ENCODE data around the gene SMCHD1. TPM values are rescaled to one million over a fixed set of nuclear protein-coding genes. Genes with fewer than 3 reads are reported as not detected.
"Not testable (repeated sequence)": the region's sequence is repeated elsewhere in the genome, so short reads cannot be mapped to it uniquely, and the experiment has no call there.

Gene SMCHD1
- total RNA-seq, 1 experiment from 2014 or later = 180 TPM

GRCh38 chr18:2846636-2847316 is 191.2 kb downstream of the SMCHD1 start, which contains the start of gene EMILIN2:
Gene EMILIN2 (plus strand): TSS chr18:2847006. CDS start chr18:2847189, 183 bp downstream.
- Histone ChIP-seq H3K9me3 (ENCODE audit: low read length) (no peaks in the 10 kb centered on the region), H3K4me1 (ENCODE audit: low read length) (peaks cover 45% of the 10 kb centered on the region), H3K27ac (ENCODE audit: low read length) (no peak within 1 kb of the TSS), H3K9me2 (replicated peaks; ENCODE audit: insufficient read depth, low read length) (no peaks in the 10 kb centered on the region), H4K20me1 (ENCODE audit: insufficient read depth, low read depth, low read length) (no peaks in the 10 kb centered on the region), H3K9ac (ENCODE audit: low read length) (peak within 1 kb of the TSS; percentile 59), H2AFZ (ENCODE audit: low read length) (peak within 1 kb of the TSS; percentile 96), H3K4me2 (ENCODE audit: low read depth, low read length, poor library complexity, severe bottlenecking) (peak within 1 kb of the TSS; percentile 82), H3K4me3 (ENCODE audit: low read length) (peak within 1 kb of the TSS; percentile 63), H3K27me3 (ENCODE audit: low read length) (peaks cover 7% of the 10 kb centered on the region; the same call in 1 of the 2 replicates), H3K36me3 (ENCODE audit: insufficient read depth, low read length) (no peaks in the 10 kb centered on the region), H3K79me2 (ENCODE audit: low read length) (no peaks in the 10 kb centered on the region)
- peak; percentile 86 for DNase-seq

DNA sequence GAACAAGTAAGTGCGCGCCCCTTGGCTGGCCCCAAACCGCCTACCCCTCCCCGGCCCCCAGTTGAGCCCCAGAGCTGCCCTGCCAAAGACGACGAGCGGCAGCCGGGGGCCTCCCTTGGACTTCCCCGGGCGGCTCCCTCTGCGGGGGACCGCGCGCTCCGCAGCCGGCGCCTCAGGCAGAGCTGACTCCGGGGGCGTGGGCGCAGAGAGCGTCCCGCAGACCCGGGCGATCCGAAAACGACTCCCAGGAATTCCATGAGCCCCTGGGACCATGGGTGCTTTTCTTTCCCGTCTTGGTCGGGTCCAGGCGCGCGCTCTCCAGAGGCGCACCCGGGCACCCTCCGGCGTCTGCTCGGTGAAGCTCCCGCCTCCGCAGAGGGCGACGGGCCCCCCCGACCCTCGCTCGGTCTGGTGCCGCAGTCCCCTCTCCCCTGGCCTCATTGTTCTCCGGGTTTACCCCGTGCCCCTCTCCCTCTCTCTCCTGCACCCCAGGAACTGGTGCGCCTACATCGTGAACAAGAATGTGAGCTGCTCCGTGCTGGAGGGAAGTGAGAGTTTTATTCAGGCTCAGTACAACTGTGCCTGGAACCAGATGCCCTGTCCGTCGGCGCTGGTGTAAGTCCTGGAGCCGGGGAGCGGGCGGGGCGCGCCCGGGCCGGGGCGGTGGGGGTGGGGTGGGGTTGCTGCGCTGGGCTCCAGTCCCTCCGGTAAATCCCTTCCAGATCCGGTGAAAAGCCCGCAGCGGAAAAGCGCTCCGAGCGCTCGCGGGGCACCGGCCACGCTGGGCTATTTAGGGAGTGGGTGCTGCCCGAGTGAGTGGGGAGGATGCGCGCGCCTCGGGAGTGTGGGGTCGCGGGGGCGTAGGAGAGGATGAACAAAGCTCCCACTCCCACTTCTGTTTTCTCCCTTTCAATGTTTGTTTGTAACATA is 192.1 kb downstream of the SMCHD1 start:
- Histone ChIP-seq H3K9me2 (replicated peaks; ENCODE audit: insufficient read depth, low read length) (no peaks in the 10 kb centered on the region), H3K27ac (ENCODE audit: low read length) (no peak overlapping the region), H2AFZ (ENCODE audit: low read length) (peak overlapping the region; percentile 27; the same call in 1 of the 2 replicates), H3K9ac (ENCODE audit: low read length) (peak overlapping the region; percentile 59), H4K20me1 (ENCODE audit: insufficient read depth, low read depth, low read length) (no peaks in the 10 kb centered on the region), H3K9me3 (ENCODE audit: low read length) (no peaks in the 10 kb centered on the region), H3K27me3 (ENCODE audit: low read length) (peaks cover 7% of the 10 kb centered on the region; the same call in 1 of the 2 replicates), H3K4me2 (ENCODE audit: low read depth, low read length, poor library complexity, severe bottlenecking) (peak overlapping the region; percentile 70), H3K4me1 (ENCODE audit: low read length) (peaks cover 45% of the 10 kb centered on the region), H3K36me3 (ENCODE audit: insufficient read depth, low read length) (no peaks in the 10 kb centered on the region), H3K79me2 (ENCODE audit: low read length) (no peaks in the 10 kb centered on the region), H3K4me3 (ENCODE audit: low read length) (peak overlapping the region; percentile 53)
- DNase-seq = peak; percentile 48

- Histone ChIP-seq H3K4me2 (ENCODE audit: low read depth, low read length, poor library complexity, severe bottlenecking) (peak overlapping the region; percentile 70), H3K9me3 (ENCODE audit: low read length) (no peaks in the 10 kb centered on the region), H3K27me3 (ENCODE audit: low read length) (peaks cover 7% of the 10 kb centered on the region; the same call in 1 of the 2 replicates), H3K4me1 (ENCODE audit: low read length) (peaks cover 38% of the 10 kb centered on the region), H3K9ac (ENCODE audit: low read length) (no peak overlapping the region), H3K9me2 (replicated peaks; ENCODE audit: insufficient read depth, low read length) (no peaks in the 10 kb centered on the region), H3K4me3 (ENCODE audit: low read length) (peak overlapping the region; percentile 53), H2AFZ (ENCODE audit: low read length) (no peak overlapping the region), H3K79me2 (ENCODE audit: low read length) (no peaks in the 10 kb centered on the region), H4K20me1 (ENCODE audit: insufficient read depth, low read depth, low read length) (no peaks in the 10 kb centered on the region), H3K27ac (ENCODE audit: low read length) (no peak overlapping the region), H3K36me3 (ENCODE audit: insufficient read depth, low read length) (no peaks in the 10 kb centered on the region)
- DNase-seq = peak; percentile 53
These were observed 193.0 kb downstream of the SMCHD1 start for GRCh38 chr18:2848247-2849246.

DNA sequence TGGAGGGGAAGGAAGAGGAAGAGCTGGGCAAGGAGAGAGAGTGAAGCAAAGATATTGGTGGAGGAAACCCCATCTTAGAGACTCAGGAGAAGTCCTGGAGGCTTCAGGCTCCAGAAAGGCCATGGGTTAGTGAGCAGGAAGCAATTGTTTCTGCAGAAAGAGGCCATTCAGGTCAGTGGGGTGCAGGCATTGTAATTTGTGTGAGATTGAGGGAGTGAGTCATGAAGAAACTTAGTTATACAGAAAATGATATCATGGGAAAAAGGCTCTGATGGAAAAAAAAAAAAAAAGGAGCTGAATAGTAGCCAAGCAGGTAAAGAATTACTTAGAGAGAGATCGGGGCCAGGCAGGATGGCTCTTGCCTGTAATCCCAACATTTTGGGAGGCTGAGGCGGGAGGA is 195.3 kb downstream of the SMCHD1 start:
- Histone ChIP-seq H3K9ac (ENCODE audit: low read length) (no peak overlapping the region), H3K9me2 (replicated peaks; ENCODE audit: insufficient read depth, low read length) (no peaks in the 10 kb centered on the region), H3K36me3 (ENCODE audit: insufficient read depth, low read length) (no peaks in the 10 kb centered on the region), H3K4me2 (ENCODE audit: low read depth, low read length, poor library complexity, severe bottlenecking) (no peak overlapping the region), H2AFZ (ENCODE audit: low read length) (no peak overlapping the region), H3K9me3 (ENCODE audit: low read length) (no peaks in the 10 kb centered on the region), H3K27ac (ENCODE audit: low read length) (no peak overlapping the region), H3K4me3 (ENCODE audit: low read length) (no peak overlapping the region), H3K4me1 (ENCODE audit: low read length) (peaks cover 27% of the 10 kb centered on the region), H4K20me1 (ENCODE audit: insufficient read depth, low read depth, low read length) (no peaks in the 10 kb centered on the region), H3K27me3 (ENCODE audit: low read length) (peaks cover 5% of the 10 kb centered on the region; the same call in 1 of the 2 replicates), H3K79me2 (ENCODE audit: low read length) (no peaks in the 10 kb centered on the region)
- no peak for DNase-seq

DNA sequence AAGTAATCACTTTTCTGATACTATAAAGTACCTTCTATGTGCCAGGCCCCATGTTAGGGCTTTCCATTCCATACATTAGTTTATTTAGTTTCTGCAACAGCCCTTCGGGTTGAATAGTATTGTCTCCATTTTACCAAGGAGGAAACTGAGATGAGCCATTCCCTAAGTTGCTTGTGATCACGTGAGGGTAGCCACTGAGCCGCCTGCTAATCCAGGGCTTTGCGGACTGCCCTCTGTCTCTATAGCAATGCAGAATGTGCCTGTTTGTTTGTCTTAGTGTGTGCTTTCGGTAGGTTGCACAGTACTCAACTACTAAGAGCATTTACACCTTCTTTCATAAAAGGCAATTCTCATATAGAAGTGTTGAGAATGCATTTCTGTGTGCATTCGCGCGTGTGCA is 196.2 kb downstream of the SMCHD1 start:
- H3K36me3 ChIP-seq (ENCODE audit: insufficient read depth, low read length) = no peaks in the 10 kb centered on the region
- no peaks in the 10 kb centered on the region for H3K9me3 ChIP-seq (ENCODE audit: low read length)
- no peak overlapping the region for H3K27ac ChIP-seq (ENCODE audit: low read length)
- no peak overlapping the region for H3K9ac ChIP-seq (ENCODE audit: low read length)
- DNase-seq = no peak
- no peaks in the 10 kb centered on the region for H4K20me1 ChIP-seq (ENCODE audit: insufficient read depth, low read depth, low read length)
- no peak overlapping the region for H2AFZ ChIP-seq (ENCODE audit: low read length)
- H3K4me3 ChIP-seq (ENCODE audit: low read length) = no peak overlapping the region
- H3K79me2 ChIP-seq (ENCODE audit: low read length) = no peaks in the 10 kb centered on the region
- peaks cover 5% of the 10 kb centered on the region; the same call in 1 of the 2 replicates for H3K27me3 ChIP-seq (ENCODE audit: low read length)
- H3K9me2 ChIP-seq (replicated peaks; ENCODE audit: insufficient read depth, low read length) = no peaks in the 10 kb centered on the region
- H3K4me1 ChIP-seq (ENCODE audit: low read length) = peaks cover 18% of the 10 kb centered on the region
- no peak overlapping the region for H3K4me2 ChIP-seq (ENCODE audit: low read depth, low read length, poor library complexity, severe bottlenecking)

DNA sequence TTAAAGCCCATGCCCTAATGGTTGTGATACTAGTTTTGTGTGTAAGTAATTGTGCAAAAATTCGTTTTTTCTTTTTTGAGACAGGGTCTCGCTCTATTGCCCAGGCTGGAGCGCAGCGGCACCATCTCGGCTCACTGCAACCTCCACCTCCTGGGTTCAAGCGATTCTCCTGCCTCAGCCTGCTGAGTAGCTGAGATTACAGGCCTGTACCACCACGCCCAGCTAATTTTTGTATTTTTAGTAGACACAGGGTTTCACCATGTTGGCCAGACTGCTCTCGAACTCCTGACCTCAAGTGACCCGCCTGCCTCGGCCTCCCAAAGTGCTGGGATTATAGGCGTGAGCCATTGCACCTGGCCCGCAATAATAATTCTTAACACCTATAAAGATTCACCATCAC is 196.9 kb downstream of the SMCHD1 start:
- H3K4me2 ChIP-seq (ENCODE audit: low read depth, low read length, poor library complexity, severe bottlenecking); H3K4me3 ChIP-seq (ENCODE audit: low read length); H3K36me3 ChIP-seq (ENCODE audit: insufficient read depth, low read length); H3K27me3 ChIP-seq (ENCODE audit: low read length); H3K9me2 ChIP-seq (replicated peaks; ENCODE audit: insufficient read depth, low read length); H3K79me2 ChIP-seq (ENCODE audit: low read length); DNase-seq; H3K27ac ChIP-seq (ENCODE audit: low read length); H3K9ac ChIP-seq (ENCODE audit: low read length); H3K9me3 ChIP-seq (ENCODE audit: low read length); H4K20me1 ChIP-seq (ENCODE audit: insufficient read depth, low read depth, low read length); H2AFZ ChIP-seq (ENCODE audit: low read length): not testable (repeated sequence)
- peaks cover 13% of the 10 kb centered on the region for H3K4me1 ChIP-seq (ENCODE audit: low read length)

GRCh38 chr18:2853173-2853925 is 197.8 kb downstream of the SMCHD1 start:
- no peaks in the 10 kb centered on the region for H3K79me2 ChIP-seq (ENCODE audit: low read length)
- H3K27me3 ChIP-seq (ENCODE audit: low read length) = peaks cover 5% of the 10 kb centered on the region; the same call in 1 of the 2 replicates
- no peaks in the 10 kb centered on the region for H4K20me1 ChIP-seq (ENCODE audit: insufficient read depth, low read depth, low read length)
- H3K9me3 ChIP-seq (ENCODE audit: low read length) = no peaks in the 10 kb centered on the region
- H2AFZ ChIP-seq (ENCODE audit: low read length) = no peak overlapping the region
- no peak overlapping the region for H3K4me3 ChIP-seq (ENCODE audit: low read length)
- no peaks in the 10 kb centered on the region for H3K9me2 ChIP-seq (replicated peaks; ENCODE audit: insufficient read depth, low read length)
- H3K27ac ChIP-seq (ENCODE audit: low read length) = no peak overlapping the region
- no peak overlapping the region for H3K9ac ChIP-seq (ENCODE audit: low read length)
- no peaks in the 10 kb centered on the region for H3K36me3 ChIP-seq (ENCODE audit: insufficient read depth, low read length)
- peaks cover 4% of the 10 kb centered on the region for H3K4me1 ChIP-seq (ENCODE audit: low read length)
- DNase-seq = no peak
- no peak overlapping the region for H3K4me2 ChIP-seq (ENCODE audit: low read depth, low read length, poor library complexity, severe bottlenecking)
